IPS-NIHi7 (cell line): ENCODE data around the gene ACADM.
"Not testable (repeated sequence)": the region's sequence is repeated elsewhere in the genome, so short reads cannot be mapped to it uniquely, and the experiment has no call there.

Experiments used
- DNase-seq: peaks from one replicate; pipeline ENCODE4 v3.0.0; 2012; ENCODE audit warnings: mixed read lengths; ENCODE audit errors: extremely low spot score

Gene ACADM

DNA sequence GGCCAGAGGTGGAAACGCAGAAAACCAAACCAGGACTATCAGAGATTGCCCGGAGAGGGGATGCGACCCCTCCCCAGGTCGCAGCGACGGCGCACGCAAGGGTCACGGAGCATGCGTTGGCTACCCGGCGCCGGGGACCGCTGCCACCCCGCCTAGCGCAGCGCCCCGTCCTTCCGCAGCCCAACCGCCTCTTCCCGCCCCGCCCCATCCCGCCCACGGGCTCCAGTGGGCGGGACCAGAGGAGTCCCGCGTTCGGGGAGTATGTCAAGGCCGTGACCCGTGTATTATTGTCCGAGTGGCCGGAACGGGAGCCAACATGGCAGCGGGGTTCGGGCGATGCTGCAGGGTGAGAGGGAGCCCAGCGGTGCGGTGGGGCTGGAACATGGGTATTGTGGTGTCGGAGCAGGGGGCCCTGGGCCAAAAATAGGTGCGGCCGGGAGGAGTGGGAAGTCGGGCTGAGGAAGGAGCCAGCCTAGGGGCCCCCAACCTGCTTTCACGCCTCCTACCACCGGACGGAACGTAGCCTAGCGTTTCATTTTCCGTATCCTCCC is at the start of gene ACADM:
Gene ACADM, plus strand, starts transcription at position 238 of the 551 bp plus-strand sequence. Its CDS starts 79 bp downstream, at position 317.
- peak; percentile 85 for DNase-seq

DNA sequence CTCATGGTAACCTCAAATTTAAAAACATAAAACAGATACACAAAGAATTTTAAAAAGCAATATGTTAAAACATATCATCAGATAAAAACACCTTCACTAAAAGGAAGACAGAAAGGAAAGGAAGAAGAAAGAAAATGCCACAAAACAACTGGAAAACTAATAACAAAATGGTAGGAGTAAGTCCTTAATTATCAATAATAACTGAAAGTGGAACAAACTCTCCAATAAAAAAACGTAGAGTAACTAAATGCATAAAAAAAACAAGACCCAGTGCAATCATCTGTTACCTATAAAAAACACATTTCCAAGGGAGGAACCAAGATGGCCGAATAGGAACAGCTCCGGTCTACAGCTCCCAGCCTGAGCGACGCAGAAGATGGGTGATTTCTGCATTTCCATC is 47.1 kb upstream of the ACADM start:
- no peak for DNase-seq

DNA sequence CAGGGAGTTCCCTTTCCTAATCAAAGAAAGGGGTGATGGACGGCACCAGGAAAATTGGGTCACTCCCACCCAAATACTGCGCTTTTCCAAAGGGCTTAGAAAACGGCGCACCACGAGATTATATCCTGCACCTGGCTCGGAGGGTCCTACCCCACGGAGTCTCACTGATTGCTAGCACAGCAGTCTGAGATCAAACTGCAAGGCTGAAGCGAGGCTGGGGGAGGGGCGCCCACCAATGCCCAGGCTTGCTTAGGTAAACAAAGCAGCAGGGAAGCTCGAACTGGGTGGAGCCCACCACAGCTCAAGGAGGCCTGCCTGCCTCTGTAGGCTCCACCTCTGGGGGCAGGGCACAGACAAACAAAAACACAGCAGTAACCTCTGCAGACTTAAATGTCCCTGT is 46.5 kb upstream of the ACADM start:
- DNase-seq = not testable (repeated sequence)

- no peak for DNase-seq
Measured at GRCh38 chr1:75690547-75690946, 34.0 kb upstream of the ACADM start.

- no peak for DNase-seq
Measured at GRCh38 chr1:75693551-75693950, 31.0 kb upstream of the ACADM start.

GRCh38 chr1:75696000-75696399 is 28.5 kb upstream of the ACADM start:
- no peak for DNase-seq

GRCh38 chr1:75707191-75707590 is 17.3 kb upstream of the ACADM start:
- DNase-seq = no peak

DNA sequence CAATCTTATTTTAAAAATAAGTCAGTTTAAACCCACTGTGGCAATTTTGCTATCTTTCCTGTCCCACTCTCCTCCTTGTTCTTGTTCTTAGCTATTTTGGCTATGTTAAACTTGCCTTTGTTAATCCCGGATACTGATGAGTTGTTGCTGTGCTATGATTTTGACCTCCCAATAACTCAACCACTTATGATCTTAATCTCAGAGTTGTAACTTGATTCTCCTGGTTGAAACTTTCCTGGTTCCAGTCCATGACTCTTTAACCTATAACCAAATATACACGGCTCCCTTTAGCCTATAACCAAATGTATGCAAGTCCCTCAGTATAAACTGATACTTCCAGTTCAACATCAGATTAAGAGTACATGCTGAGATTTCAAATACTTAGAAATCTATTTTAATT is 15.6 kb upstream of the ACADM start:
- no peak for DNase-seq

- no peak for DNase-seq
Measured at GRCh38 chr1:75710832-75711231, 13.7 kb upstream of the ACADM start.

GRCh38 chr1:75711846-75712245 is 12.7 kb upstream of the ACADM start:
- DNase-seq = no peak

- DNase-seq = no peak
Measured at GRCh38 chr1:75712306-75712705, 12.2 kb upstream of the ACADM start.

GRCh38 chr1:75719810-75720209 is 4.7 kb upstream of the ACADM start:
- DNase-seq = no peak

DNA sequence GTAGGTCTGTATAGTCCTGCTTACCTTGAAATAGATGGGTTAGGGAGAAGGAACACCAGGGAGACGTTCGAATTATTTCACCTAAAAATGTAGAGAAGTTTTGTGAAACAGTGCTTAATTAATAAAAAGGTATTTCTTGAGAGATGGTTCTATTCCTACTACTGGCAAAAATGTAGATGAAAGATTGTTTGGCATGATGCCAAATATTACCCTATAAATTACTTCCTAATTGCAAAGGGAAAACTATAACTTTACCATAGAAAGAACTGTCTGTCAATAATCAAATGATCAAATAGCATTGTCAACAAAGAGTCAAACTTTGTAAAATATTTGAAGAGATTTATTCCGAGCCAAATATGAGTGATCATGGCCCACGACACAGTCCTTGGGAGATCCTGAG is 4.2 kb upstream of the ACADM start:
- DNase-seq = no peak

DNA sequence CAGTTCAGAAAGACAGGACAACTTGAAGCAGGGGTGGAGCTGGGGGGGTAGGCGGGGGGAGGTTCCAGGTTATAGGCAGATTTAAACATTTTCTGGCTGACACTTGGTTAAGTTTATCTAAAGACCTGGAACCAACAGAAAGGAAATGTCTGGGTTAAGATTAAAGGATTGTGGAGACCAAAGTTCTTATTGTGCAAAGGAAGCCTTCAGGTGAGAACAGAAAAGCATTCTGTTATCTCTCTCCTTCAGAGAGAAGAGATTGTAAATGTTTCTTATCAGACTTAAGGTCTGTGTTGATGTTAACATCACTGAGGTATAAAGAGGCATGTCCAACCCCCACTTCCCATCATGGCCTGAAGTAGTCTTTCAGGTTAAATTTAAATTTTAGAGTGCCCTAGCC is 3.7 kb upstream of the ACADM start:
- no peak for DNase-seq

DNA sequence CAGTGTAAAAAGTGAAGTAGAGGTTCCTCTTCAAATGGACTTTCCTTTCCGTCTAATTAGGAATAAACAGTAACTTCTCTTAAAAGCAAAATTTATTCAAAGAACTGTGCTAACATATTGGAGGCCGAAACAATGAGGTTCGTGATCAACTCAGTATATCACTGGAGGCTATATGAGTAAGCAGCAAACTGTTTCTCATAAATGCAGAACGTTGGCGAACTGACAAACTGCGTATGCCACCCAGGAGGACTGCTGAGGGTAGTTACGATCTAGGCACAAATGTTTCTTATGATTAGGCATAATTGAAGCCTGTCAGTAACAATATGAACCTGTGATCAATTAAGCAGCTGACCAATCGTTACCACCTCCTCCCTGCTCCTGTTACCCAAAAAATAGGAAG is 2.3 kb upstream of the ACADM start:
- not testable (repeated sequence) for DNase-seq

- no peak for DNase-seq
Measured at GRCh38 chr1:75722966-75723365, 1.5 kb upstream of the ACADM start.

GRCh38 chr1:75723989-75724471 is 479 bp upstream of the ACADM start:
- DNase-seq = peak; percentile 92

DNA sequence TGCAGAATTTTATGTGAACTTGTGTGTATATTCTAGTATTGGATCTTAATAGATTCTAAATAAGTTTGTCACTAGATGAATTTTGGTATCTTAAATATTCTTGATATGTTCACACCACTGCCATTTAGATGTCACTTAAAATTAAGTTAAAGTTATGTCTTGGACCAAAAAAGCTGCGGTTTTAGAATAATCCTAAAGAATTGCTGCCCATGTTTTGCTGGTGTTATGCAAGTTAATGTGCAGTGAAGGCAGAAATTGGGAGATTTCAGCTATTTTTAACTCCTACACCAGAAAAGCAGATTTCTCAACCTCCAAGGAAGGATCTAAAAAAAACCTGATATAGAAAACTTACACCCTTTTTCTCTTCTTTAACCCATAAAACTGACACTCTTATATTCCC is 757 bp downstream of the ACADM start:
- no peak for DNase-seq

DNA sequence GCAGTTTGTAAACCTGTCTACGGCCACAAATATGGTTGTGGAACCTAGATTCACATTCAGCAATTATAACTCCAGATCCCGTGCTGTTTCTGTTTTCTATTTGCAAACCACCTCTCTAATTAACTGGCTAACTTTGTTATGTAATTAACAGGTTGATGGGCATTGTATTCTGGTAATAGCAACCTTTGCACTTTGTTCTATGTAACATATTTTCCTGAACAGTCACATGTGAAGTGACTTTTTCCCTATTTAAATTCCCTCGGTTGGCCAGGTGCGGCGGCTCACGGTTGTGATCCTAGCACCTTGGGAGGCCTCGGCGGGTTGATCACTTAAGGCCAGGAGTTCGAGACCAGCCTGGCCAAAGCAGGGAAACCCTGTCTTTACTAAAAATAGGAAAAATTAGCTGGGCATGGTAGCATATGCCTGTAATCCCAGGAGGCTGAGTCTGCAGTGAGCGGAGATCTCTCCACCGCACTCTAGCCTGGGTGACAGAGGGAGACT is 1.4 kb downstream of the ACADM start:
- DNase-seq = no peak

GRCh38 chr1:75727571-75727970 is 3.1 kb downstream of the ACADM start:
- no peak for DNase-seq

DNA sequence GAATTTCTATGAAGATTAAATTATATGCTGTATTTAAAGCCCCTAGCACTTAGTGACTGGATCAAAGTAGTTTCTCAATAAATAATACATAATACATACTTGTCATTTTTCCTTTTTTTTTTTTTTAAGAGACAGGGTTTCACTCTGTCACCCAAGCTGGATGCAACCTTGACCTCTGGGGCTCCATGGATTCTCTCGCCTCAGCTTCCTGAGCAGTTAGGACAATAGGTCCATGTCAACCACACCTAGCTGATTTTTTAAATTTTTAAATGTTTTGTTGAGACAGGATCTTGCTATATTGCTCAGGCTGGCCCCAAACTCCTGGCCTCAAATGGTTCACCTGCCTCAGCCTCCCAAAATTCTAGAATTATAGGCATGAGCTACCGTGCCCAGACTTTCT is 5.9 kb downstream of the ACADM start:
- DNase-seq = no peak

DNA sequence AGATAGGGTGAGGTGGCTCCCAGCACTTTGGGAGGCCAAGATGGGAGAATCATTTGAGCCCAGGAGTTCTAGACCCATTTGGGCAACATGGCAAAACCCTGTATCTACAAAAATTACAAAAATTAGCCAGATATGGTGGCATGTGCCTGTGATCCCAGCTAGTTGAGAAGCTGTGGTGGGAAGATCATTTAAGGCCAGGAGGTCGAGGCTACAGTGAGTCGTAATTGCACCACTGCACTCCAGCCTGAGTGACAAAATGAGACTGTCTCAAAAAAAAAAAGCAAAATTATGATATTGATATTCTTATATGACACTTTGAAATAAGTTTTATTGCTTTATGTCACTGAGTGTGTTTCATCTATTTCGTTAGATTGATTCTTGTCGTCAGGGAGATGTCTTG is 7.4 kb downstream of the ACADM start:
- DNase-seq = no peak

DNA sequence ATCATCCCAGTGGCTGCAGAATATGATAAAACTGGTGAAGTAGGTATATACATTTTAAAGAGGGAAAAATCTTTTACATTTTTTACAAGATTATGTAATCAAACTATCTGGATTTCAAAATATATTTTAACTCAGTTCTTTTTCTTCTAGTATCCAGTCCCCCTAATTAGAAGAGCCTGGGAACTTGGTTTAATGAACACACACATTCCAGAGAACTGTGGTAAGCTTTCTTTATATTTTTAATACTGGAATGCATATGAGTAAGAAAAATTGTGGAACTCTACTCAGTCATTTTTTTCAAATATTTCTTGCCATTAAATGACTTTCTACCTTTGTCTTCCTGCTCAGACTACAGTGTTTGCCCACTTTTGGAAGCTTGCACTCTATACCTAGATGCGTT is 8.2 kb downstream of the ACADM start:
- no peak for DNase-seq

GRCh38 chr1:75733661-75734060 is 9.2 kb downstream of the ACADM start:
- no peak for DNase-seq
